H9 (cell line): ENCODE measurements around the gene RIPK1. TPM values are rescaled to one million over a fixed set of nuclear protein-coding genes. Genes with fewer than 3 reads are reported as not detected.

ENCODE experiments used
- DNase-seq: peaks from one replicate; pipeline ENCODE4 v3.0.0-alpha.2; 2017
- H2AFZ ChIP-seq: one replicate; pipeline ENCODE4 v1.6.1; 2013; ENCODE audit warnings: mild to moderate bottlenecking, low read length, control low read depth, moderate library complexity
- H2AK5ac ChIP-seq: 2 replicates; pipeline ENCODE4 v1.6.1; 2013; ENCODE audit warnings: low read length, control low read depth, mixed read lengths; ENCODE audit not compliant: insufficient read length
- H2BK120ac ChIP-seq: one replicate; pipeline ENCODE4 v1.6.1; 2013; ENCODE audit warnings: low read depth, mild to moderate bottlenecking, low read length, control low read depth, inconsistent platforms; ENCODE audit not compliant: poor library complexity, severe bottlenecking
- H2BK12ac ChIP-seq: 2 replicates; pipeline ENCODE4 v1.6.1; 2013; ENCODE audit warnings: low read length, control low read depth, mixed read lengths, low read depth; ENCODE audit not compliant: insufficient read length
- H2BK15ac ChIP-seq: 2 replicates; pipeline ENCODE4 v1.6.1; 2013; ENCODE audit warnings: low read depth, low read length, control low read depth
- H2BK20ac ChIP-seq: one replicate; pipeline ENCODE4 v1.6.1; 2013; ENCODE audit warnings: low read depth, mild to moderate bottlenecking, low read length, control low read depth, inconsistent platforms; ENCODE audit not compliant: poor library complexity, severe bottlenecking
- H2BK5ac ChIP-seq: 2 replicates; pipeline ENCODE4 v1.6.1; 2013; ENCODE audit warnings: low read length, control low read depth, mixed read lengths; ENCODE audit not compliant: insufficient read length
- H3K14ac ChIP-seq: 2 replicates; pipeline ENCODE4 v1.6.1; 2013; ENCODE audit warnings: low read length, control low read depth; ENCODE audit not compliant: insufficient read depth
- H3K18ac ChIP-seq: 2 replicates; pipeline ENCODE4 v1.6.1; 2013; ENCODE audit warnings: low read depth, mild to moderate bottlenecking, mixed read lengths, low read length, control low read depth; ENCODE audit not compliant: insufficient read length
- H3K23ac ChIP-seq: 2 replicates; pipeline ENCODE4 v1.6.1; 2013; ENCODE audit warnings: low read length, control low read depth, mixed read lengths, low read depth; ENCODE audit not compliant: insufficient read length
- H3K23me2 ChIP-seq: 2 replicates; pipeline ENCODE4 v1.6.1; 2013; ENCODE audit warnings: low read depth, mild to moderate bottlenecking, mixed read lengths, low read length, control low read depth; ENCODE audit not compliant: insufficient read length, poor library complexity, severe bottlenecking
- H3K27ac ChIP-seq: 2 replicates; pipeline ENCODE4 v1.5.1; 2013; ENCODE audit warnings: low read length, control low read depth, mixed read lengths, low read depth; ENCODE audit not compliant: insufficient read length
- H3K27me3 ChIP-seq: 2 replicates; pipeline ENCODE4 v1.6.1; 2013; ENCODE audit warnings: low read length, control low read depth, inconsistent platforms; ENCODE audit not compliant: insufficient read depth
- H3K4ac ChIP-seq: 2 replicates; pipeline ENCODE4 v1.6.1; 2013; ENCODE audit warnings: low read depth, mild to moderate bottlenecking, control low read depth, inconsistent platforms, low read length, moderate library complexity
- H3K4me1 ChIP-seq: 2 replicates; pipeline ENCODE4 v1.6.1; 2013; ENCODE audit warnings: low read length, control low read depth, inconsistent platforms; ENCODE audit not compliant: insufficient read depth
- H3K4me2 ChIP-seq: 2 replicates; pipeline ENCODE4 v1.6.1; 2013; ENCODE audit warnings: low read length, control low read depth, mixed read lengths; ENCODE audit not compliant: insufficient read length, insufficient read depth
- H3K56ac ChIP-seq: 2 replicates; pipeline ENCODE4 v1.6.1; 2013; ENCODE audit warnings: low read depth, mild to moderate bottlenecking, mixed read lengths, low read length, control low read depth; ENCODE audit not compliant: insufficient read length
- H3K79me1 ChIP-seq: 2 replicates; pipeline ENCODE4 v1.6.1; 2013; ENCODE audit warnings: low read depth, mild to moderate bottlenecking, moderate library complexity, low read length, control low read depth, inconsistent platforms; ENCODE audit not compliant: insufficient read depth, poor library complexity, severe bottlenecking
- H3K79me2 ChIP-seq: 2 replicates; pipeline ENCODE4 v1.6.1; 2013; ENCODE audit warnings: low read length, control low read depth, inconsistent platforms; ENCODE audit not compliant: insufficient read depth
- H3K9ac ChIP-seq: 2 replicates; pipeline ENCODE4 v1.6.1; 2013; ENCODE audit warnings: low read length, control low read depth, mixed read lengths; ENCODE audit not compliant: insufficient read length; ENCODE audit errors: extremely low read depth
- H3K9me3 ChIP-seq: one replicate; pipeline ENCODE4 v1.6.1; 2013; ENCODE audit warnings: low read depth, low read length, inconsistent platforms; ENCODE audit not compliant: control insufficient read depth
- H3T11ph ChIP-seq: one replicate; pipeline ENCODE4 v1.6.1; 2013; ENCODE audit warnings: mild to moderate bottlenecking, low read length, control low read depth, inconsistent platforms
- H4K20me1 ChIP-seq: one replicate; pipeline ENCODE4 v1.6.1; 2013; ENCODE audit not compliant: control insufficient read depth, insufficient read length, insufficient read depth
- H4K5ac ChIP-seq: 2 replicates; pipeline ENCODE4 v1.6.1; 2013; ENCODE audit warnings: low read depth, mild to moderate bottlenecking, mixed read lengths, low read length, control low read depth; ENCODE audit not compliant: insufficient read length
- H4K8ac ChIP-seq: replicated peaks from 2 replicates; pipeline ENCODE4 v1.6.1; 2013; ENCODE audit warnings: low read length, control low read depth, mixed read lengths, low read depth; ENCODE audit not compliant: insufficient read length
- H4K91ac ChIP-seq: 2 replicates; pipeline ENCODE4 v1.6.1; 2013; ENCODE audit warnings: low read depth, mild to moderate bottlenecking, moderate library complexity, mixed read lengths, low read length, control low read depth; ENCODE audit not compliant: insufficient read length
- H3K27ac Mint-ChIP-seq, 3 experiments: 2 replicates in 2 of 3; 3 replicates in 1 of 3; pipeline ENCODE4 v1.8.0; 2020 to 2021; ENCODE audit warnings: mixed read lengths in 3 of 3, mild to moderate bottlenecking in 1 of 3, moderate library complexity in 1 of 3
- H3K27me3 Mint-ChIP-seq: 2 replicates; pipeline ENCODE4 v1.8.0; 2021; ENCODE audit warnings: low read depth, mild to moderate bottlenecking, moderate library complexity, mixed read lengths
- H3K36me3 Mint-ChIP-seq, 3 experiments: 2 replicates in 2 of 3; 3 replicates in 1 of 3; pipeline ENCODE4 v1.8.0; 2020 to 2021; ENCODE audit warnings: low read depth in 3 of 3, mixed read lengths in 3 of 3; ENCODE audit not compliant: insufficient read depth in 1 of 3
- H3K4me1 Mint-ChIP-seq, 2 experiments: 2 replicates each; pipeline ENCODE4 v1.8.0; 2020; ENCODE audit warnings: mixed read lengths in 2 of 2
- H3K4me3 Mint-ChIP-seq, 2 experiments: 2 replicates in 1 of 2; 3 replicates in 1 of 2; pipeline ENCODE4 v1.8.0; 2020 to 2021; ENCODE audit warnings: mild to moderate bottlenecking in 2 of 2, mixed read lengths in 2 of 2, moderate library complexity in 1 of 2
- H3K9me3 Mint-ChIP-seq, 2 experiments: 2 replicates in 1 of 2; 3 replicates in 1 of 2; pipeline ENCODE4 v1.8.0; 2020; ENCODE audit warnings: mild to moderate bottlenecking in 2 of 2, mixed read lengths in 2 of 2, moderate library complexity in 1 of 2
- CTCF ChIP-seq: fragments of 200-600 bp; sonication (generic); conservative IDR thresholded peaks from 3 replicates; pipeline ENCODE4 v1.8.0; 2021; ENCODE audit warnings: antibody characterized with exemption, mild to moderate bottlenecking
- WGBS: extraction: QIAGEN DNeasy Blood & Tissue Kit; methylation state at CpG from one replicate; pipeline ENCODE4 v1.1.7; 2013; ENCODE audit warnings: missing lambda C conversion rate, low lambda C conversion rate, mixed read lengths; ENCODE audit not compliant: insufficient read length; ENCODE audit errors: extremely low coverage; 5-methylcytosine and 5-hydroxymethylcytosine counted together
- total RNA-seq: library from RNA; stranded (reverse); gene quantifications from 2 replicates; pipeline ENCODE4 v1.2.1, GENCODE V29; 2021

The RIPK1 gene
- total RNA-seq, 1 experiment from 2014 or later, result 24.6 TPM

- no peak overlapping the region for H3T11ph ChIP-seq
- TF ChIP-seq CTCF, result no peak
- peaks cover 26% of the 10 kb centered on the region for H3K4me1 ChIP-seq
- H3K14ac ChIP-seq, result no peak overlapping the region
- Mint-ChIP-seq H3K36me3 (no peaks in the 10 kb centered on the region; a peak in 1 of 7 replicates), H3K27ac (no peak overlapping the region; a peak in 1 of 7 replicates), H3K4me3 (peak overlapping the region; percentile 74 to 84), H3K27me3 (no peaks in the 10 kb centered on the region; the same call in 1 of the 2 replicates), H3K9me3 (peaks cover 0 to 3% of the 10 kb centered on the region in 2 experiments; a peak in 1 of 5 replicates), H3K4me1 (peaks cover 38 to 72% of the 10 kb centered on the region in 2 experiments)
- no peak overlapping the region for H3K56ac ChIP-seq
- no peak overlapping the region for H3K18ac ChIP-seq
- no peak overlapping the region for H2BK5ac ChIP-seq
- peak overlapping the region; percentile 49 for H3K9ac ChIP-seq
- H3K79me2 ChIP-seq, result peaks cover under 1% of the 10 kb centered on the region; the same call in 1 of the 2 replicates
- H4K20me1 ChIP-seq, result no peaks in the 10 kb centered on the region
- H3K27me3 ChIP-seq, result no peaks in the 10 kb centered on the region
- no peak overlapping the region for H4K5ac ChIP-seq
- no peak overlapping the region for H4K91ac ChIP-seq
- no peak overlapping the region for H2BK20ac ChIP-seq
- no peak overlapping the region for H4K8ac ChIP-seq
- H3K9me3 ChIP-seq, result no peaks in the 10 kb centered on the region
- WGBS, result no CpG with 5 or more reads among the region's 7 CpGs
- H3K79me1 ChIP-seq, result no peaks in the 10 kb centered on the region
- no peak overlapping the region for H2AFZ ChIP-seq
- no peak overlapping the region for H2BK120ac ChIP-seq
- no peak overlapping the region for H3K23ac ChIP-seq
- DNase-seq, result no peak
- no peak overlapping the region for H2AK5ac ChIP-seq
- peaks cover 15% of the 10 kb centered on the region for H3K23me2 ChIP-seq
- H2BK12ac ChIP-seq, result no peak overlapping the region
- H2BK15ac ChIP-seq, result no peak overlapping the region
- H3K4ac ChIP-seq, result no peak overlapping the region
- peak overlapping the region; percentile 76 for H3K4me2 ChIP-seq
- H3K27ac ChIP-seq, result no peak overlapping the region
Observed at GRCh38 chr6:3162067-3162497, 93.8 kb downstream of the RIPK1 start.
